ENCODE data around the gene KCNH4. TPM values are rescaled to one million over a fixed set of nuclear protein-coding genes. Genes with fewer than 3 reads are reported as not detected.

Gene KCNH4
- total RNA-seq, 1 experiment from 2014 or later: not detected

- Histone ChIP-seq H3K79me2 (ENCODE audit: insufficient read depth, low read length) (no peaks in the 10 kb centered on the region), H3K9me3 (ENCODE audit: control insufficient read depth in 1 of 2, insufficient read depth in 1 of 2, low read depth in 1 of 2, low read length in 2 of 2) (no peaks in the 10 kb centered on the region), H4K20me1 (ENCODE audit: insufficient read depth) (no peaks in the 10 kb centered on the region), H3K9ac (ENCODE audit: low read length) (no peak overlapping the region), H3K4me3 (replicated peaks in 1 of 2; ENCODE audit: low read depth in 1 of 2, low read length in 2 of 2) (no peak overlapping the region), H3K4me1 (ENCODE audit: control insufficient read depth in 1 of 2, insufficient read depth in 2 of 2, low read length in 2 of 2) (peaks cover 8 to 18% of the 10 kb centered on the region in 2 experiments; a peak in 3 of 4 replicates), H3K27me3 (ENCODE audit: insufficient read depth, low read length) (no peaks in the 10 kb centered on the region), H3K4me2 (ENCODE audit: low read length) (no peak overlapping the region), H2AFZ (ENCODE audit: low read depth, low read length, poor library complexity, severe bottlenecking) (no peak overlapping the region), H3K9me2 (ENCODE audit: insufficient read depth) (no peaks in the 10 kb centered on the region), H3K36me3 (ENCODE audit: control insufficient read depth in 1 of 2, insufficient read depth in 2 of 2, low read length in 2 of 2) (no peaks in the 10 kb centered on the region), H3K27ac (ENCODE audit: low read depth, low read length) (no peak overlapping the region)
- RAD21 ChIA-PET (ENCODE audit: low non-redundant PET in 1 of 2, low total read pairs in 2 of 2, uncharacterized antibody in 2 of 2, unreplicated experiment in 2 of 2): no interaction called here
- intact Hi-C loops (cut with micrococcal nuclease): no loop called here
- ATAC-seq (no peak), DNase-seq (ENCODE audit: low read depth, low spot score) (no peak)
- CTCF ChIA-PET: no interaction called here
- BruUV-seq (replicated peaks): no TSS peak
- TF ChIP-seq SIN3A (IDR thresholded peaks at IDR 0.05; ENCODE audit: low read depth) (no peak), POLR2A (IDR thresholded peaks at IDR 0.05; ENCODE audit: borderline replicate concordance, extremely low read depth, insufficient read depth, insufficient read length) (no peak), CEBPB (IDR thresholded peaks at IDR 0.05; ENCODE audit: low read depth) (no peak), EZH2 (IDR thresholded peaks at IDR 0.05) (no peak), ZNF274 (IDR thresholded peaks at IDR 0.05; ENCODE audit: low read depth, low read length) (no peak), SRF (IDR thresholded peaks at IDR 0.05; ENCODE audit: low read depth) (no peak), RAD21 (IDR thresholded peaks at IDR 0.05; ENCODE audit: low read depth) (no peak), CTCF (IDR thresholded peaks at IDR 0.05 in 2 of 3, conservative IDR thresholded peaks at IDR 0.05 in 1 of 3; ENCODE audit: borderline replicate concordance in 1 of 3, insufficient read depth in 1 of 3, low read depth in 2 of 3, low read length in 2 of 3) (no peak), EZH2phosphoT487 (IDR thresholded peaks at IDR 0.05; ENCODE audit: borderline replicate concordance) (no peak), YY1 (IDR thresholded peaks at IDR 0.05; ENCODE audit: extremely low read depth, insufficient replicate concordance, low read depth, low read length) (no peak), CBX3 (IDR thresholded peaks at IDR 0.05; ENCODE audit: low read depth) (no peak), ZFX (IDR thresholded peaks at IDR 0.05) (no peak), JUND (IDR thresholded peaks at IDR 0.05) (no peak), REST (IDR thresholded peaks at IDR 0.05; ENCODE audit: low read depth) (no peak), ATF3 (IDR thresholded peaks at IDR 0.05) (no peak), POLR2AphosphoS5 (IDR thresholded peaks at IDR 0.05; ENCODE audit: low read depth, low read length) (no peak), MAX (IDR thresholded peaks at IDR 0.05) (no peak), SP1 (IDR thresholded peaks at IDR 0.05; ENCODE audit: low read depth) (no peak), FOSL1 (IDR thresholded peaks at IDR 0.05; ENCODE audit: low read depth) (no peak), ELF1 (IDR thresholded peaks at IDR 0.05; ENCODE audit: borderline replicate concordance, low read depth) (no peak)
- POLR2A ChIA-PET: no interaction called here
Measured at GRCh38 chr17:42189651-42189965, 8.7 kb upstream of the KCNH4 start.

Data from HCT116 (cell line).